ENCODE measurements around the gene CNN2.

CNN2 gene

DNA sequence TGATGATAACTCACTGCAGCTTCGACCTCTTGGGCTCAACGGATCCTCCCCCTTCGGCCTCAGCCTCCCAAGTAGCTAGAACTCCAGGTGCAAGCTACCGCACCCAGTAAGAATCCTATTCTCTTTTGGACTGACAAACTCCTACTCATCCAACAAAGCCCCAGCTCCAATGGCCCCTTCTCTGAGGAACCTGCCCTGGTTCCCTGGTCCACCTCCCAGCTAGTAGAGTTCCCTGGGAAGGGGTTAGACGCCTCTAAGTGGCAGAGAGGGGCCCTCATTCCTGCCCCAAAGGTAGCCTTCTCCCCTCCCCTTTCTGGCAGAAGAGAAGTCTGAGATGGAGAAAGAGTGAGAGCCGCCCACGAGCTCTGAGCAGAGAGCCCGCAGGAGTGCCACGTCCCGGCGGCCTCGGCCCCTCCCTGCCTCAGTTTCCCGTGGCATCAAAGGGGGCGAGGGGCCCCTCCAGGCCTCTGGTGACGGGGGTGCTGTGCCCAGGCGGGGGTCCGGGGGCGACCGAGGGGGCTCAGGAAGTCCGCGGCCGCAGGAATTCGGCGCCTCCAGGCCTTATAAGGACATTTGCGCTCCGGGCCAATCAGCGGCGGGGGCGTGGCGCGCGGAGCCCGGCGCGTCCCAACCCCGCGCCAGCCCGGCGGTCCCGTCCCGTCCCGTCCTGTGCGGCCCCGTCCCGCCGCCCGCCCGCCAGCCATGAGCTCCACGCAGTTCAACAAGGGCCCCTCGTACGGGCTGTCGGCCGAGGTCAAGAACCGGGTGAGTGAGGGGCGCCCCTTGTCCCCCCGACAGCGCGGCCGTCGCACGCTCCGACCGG, at the start of gene CNN2:
CNN2 (plus strand) TSS at position 649 of the 823 bp plus-strand sequence; CDS start at position 703, 54 bp downstream.
- TF ChIP-seq, protein P1, sequence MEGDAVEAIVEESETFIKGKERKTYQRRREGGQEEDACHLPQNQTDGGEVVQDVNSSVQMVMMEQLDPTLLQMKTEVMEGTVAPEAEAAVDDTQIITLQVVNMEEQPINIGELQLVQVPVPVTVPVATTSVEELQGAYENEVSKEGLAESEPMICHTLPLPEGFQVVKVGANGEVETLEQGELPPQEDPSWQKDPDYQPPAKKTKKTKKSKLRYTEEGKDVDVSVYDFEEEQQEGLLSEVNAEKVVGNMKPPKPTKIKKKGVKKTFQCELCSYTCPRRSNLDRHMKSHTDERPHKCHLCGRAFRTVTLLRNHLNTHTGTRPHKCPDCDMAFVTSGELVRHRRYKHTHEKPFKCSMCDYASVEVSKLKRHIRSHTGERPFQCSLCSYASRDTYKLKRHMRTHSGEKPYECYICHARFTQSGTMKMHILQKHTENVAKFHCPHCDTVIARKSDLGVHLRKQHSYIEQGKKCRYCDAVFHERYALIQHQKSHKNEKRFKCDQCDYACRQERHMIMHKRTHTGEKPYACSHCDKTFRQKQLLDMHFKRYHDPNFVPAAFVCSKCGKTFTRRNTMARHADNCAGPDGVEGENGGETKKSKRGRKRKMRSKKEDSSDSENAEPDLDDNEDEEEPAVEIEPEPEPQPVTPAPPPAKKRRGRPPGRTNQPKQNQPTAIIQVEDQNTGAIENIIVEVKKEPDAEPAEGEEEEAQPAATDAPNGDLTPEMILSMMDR (IDR thresholded peaks at IDR 0.05): no peak
- Mint-ChIP-seq H3K36me3 (ENCODE audit: low read depth) (peaks cover 9% of the 10 kb centered on the region), H3K27me3 (ENCODE audit: low read depth, poor library complexity) (no peaks in the 10 kb centered on the region), H3K27ac (peak within 1 kb of the TSS; percentile 97), H3K4me3 (peak within 1 kb of the TSS; percentile 91), H3K9me3 (no peaks in the 10 kb centered on the region), H3K4me1 (peaks cover 18% of the 10 kb centered on the region)
- peak; percentile 88 for DNase-seq

DNA sequence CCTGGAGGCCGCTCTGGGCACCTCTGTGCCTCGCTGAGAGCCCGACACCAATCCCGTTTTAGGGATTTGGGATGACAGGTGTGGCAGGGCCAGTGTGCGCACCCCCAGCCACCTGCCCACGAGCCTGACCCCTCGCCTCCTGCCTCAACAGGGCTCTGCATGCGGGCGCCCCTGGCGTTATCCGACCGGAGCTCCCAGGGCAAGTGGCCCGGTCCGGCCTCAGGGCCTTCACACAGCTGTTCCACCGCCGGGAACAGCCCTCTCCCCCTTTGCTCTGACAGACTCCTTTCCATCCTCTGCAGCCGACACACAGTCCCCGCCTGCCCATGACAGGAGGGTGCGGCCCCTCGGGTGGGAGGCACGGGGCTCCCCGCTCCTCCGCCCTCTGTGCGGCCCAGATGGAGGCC, 49.3 kb upstream of the CNN2 start:
- Mint-ChIP-seq H3K27ac (no peak overlapping the region), H3K9me3 (peaks cover 3% of the 10 kb centered on the region), H3K4me1 (peaks cover 45% of the 10 kb centered on the region), H3K4me3 (no peak overlapping the region), H3K27me3 (ENCODE audit: low read depth, poor library complexity) (peaks cover 4% of the 10 kb centered on the region), H3K36me3 (ENCODE audit: low read depth) (peaks cover 16% of the 10 kb centered on the region)
- DNase-seq: no peak
- TF ChIP-seq, protein P1 (IDR thresholded peaks at IDR 0.05): no peak

DNA sequence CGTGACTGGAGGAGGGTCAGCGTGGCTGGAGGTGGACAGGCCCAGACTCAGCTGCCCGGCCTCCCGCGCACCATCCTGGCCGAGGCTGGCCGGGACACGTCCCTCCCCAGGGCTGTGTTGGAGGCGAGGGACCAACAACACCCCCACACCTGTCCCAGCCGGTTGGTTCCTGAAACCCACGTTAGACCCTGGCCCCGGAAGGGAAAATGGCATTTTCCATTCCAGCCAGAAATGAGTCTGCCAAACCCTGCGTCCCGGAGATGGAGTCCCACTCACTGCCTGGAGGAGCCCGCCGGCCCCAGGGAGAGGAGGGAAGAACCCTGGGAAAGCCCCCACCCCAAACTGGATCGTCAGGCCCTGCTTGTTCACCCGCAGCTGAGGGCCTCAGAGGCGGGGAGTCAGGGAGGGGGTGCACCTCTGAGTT, 47.1 kb upstream of the CNN2 start:
- Mint-ChIP-seq H3K27me3 (ENCODE audit: low read depth, poor library complexity) (peaks cover 4% of the 10 kb centered on the region), H3K9me3 (no peaks in the 10 kb centered on the region), H3K4me3 (no peak overlapping the region), H3K27ac (no peak overlapping the region), H3K4me1 (peaks cover 32% of the 10 kb centered on the region), H3K36me3 (ENCODE audit: low read depth) (peaks cover 8% of the 10 kb centered on the region)
- peak; percentile 36 for DNase-seq
- TF ChIP-seq, protein P1 (IDR thresholded peaks at IDR 0.05): no peak

DNA sequence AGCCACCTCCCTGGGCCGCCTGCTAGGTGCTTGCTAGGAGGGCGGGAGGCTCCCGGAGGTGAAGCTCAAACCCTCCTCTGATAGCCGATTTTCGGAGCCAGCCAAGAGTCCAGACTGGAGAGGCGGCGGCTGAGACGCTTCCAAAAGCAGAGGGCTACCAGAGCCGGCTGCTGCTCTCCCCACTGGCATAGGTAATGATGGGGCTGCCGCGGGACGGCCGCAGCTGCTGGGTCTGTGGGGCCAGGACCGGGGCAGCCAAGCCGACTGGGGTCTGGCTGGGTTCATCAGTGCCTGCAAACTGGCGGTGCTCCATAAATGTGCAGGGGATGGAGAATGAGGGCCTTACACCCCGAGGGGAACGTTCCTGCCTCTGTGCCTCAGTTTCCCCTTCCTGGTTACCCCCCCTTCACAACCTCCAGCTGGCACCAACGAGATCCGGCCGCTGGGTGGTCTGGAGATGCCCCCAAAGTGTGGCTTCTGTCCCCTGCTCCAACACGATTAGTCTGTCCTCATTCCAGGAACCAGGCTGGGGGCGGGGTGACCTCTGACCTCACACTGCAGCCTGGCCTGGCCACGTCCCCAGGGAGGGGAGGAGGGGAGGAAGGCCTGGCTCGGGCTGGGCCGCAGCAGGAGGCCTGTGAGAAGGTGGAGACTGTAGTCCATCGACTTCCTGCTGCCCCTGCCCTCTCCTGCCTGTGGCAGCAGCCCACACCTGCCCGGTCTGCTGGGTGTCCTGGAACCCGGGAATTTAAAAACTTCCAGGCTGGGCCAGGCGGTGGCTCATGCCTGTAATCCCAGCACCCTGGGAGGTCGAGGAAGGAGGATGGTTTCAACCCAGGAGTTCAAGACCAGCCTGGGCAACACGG, 46.0 kb upstream of the CNN2 start:
- peak; percentile 95 for DNase-seq
- TF ChIP-seq, protein P1 (IDR thresholded peaks at IDR 0.05): no peak
- peaks cover 34% of the 10 kb centered on the region for H3K4me1 Mint-ChIP-seq
- peaks cover 4% of the 10 kb centered on the region for H3K27me3 Mint-ChIP-seq (ENCODE audit: low read depth, poor library complexity)
- H3K36me3 Mint-ChIP-seq (ENCODE audit: low read depth): peaks cover 4% of the 10 kb centered on the region
- H3K9me3 Mint-ChIP-seq: no peaks in the 10 kb centered on the region
- H3K4me3 Mint-ChIP-seq: peak overlapping the region; percentile 71
- peak overlapping the region; percentile 99 for H3K27ac Mint-ChIP-seq

DNA sequence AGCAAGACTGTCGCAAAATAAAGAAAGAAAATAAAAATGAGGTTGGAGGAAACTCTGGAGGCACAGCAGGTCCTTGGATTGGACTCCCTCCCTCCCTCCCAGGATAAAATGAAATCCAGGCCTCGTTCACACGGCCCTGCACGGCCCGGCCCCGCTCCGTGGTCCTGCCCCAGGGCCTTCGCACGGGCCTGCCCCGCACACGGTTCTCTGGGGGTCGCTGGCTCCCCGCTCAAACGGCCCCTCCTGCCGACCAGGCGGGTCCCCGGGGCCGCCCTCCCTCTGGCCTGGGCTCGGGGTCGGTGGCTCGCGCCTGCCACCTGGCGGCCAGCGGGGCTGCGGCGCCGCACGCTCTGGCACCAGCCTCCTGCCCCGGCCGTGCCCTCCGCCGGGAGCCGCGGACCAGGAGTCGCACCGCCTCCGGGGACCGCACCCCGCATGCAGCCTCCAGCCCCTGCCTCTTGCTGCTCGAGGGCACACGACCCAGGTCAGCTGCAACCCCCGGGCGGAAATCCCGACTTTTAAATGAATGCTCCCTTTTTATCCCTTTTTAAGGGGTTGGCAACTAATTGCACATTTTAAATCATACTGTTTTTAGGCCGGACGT, 43.7 kb upstream of the CNN2 start:
- Mint-ChIP-seq H3K36me3 (ENCODE audit: low read depth) (peaks cover 7% of the 10 kb centered on the region), H3K27ac (no peak overlapping the region), H3K4me3 (no peak overlapping the region), H3K4me1 (peaks cover 30% of the 10 kb centered on the region), H3K9me3 (no peaks in the 10 kb centered on the region), H3K27me3 (ENCODE audit: low read depth, poor library complexity) (peaks cover 4% of the 10 kb centered on the region)
- TF ChIP-seq, protein P1 (IDR thresholded peaks at IDR 0.05): peak; percentile 73
- peak; percentile 88 for DNase-seq
